ENCODE results near the gene SEMA3F.

DNA sequence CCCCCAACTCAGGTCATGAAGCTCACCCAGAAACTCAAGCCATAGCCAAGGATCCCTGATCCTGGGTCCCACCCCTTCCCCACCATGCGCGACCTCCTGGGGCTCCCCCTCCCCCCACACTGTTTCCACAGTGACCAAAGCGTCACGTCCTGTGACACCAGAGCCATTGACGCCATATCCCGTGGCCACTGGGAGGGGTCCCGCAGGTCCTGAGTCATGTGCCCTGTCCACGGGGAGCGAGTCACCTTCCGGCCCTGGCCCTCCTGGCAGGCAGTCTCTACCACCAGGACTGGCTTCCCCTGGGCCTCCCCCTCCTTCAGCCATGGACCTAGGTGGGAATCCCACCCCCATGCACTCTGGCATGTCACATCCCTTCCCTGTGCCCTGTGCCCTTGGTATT is 15.6 kb downstream of the SEMA3F start:
- TF ChIP-seq, protein P1, sequence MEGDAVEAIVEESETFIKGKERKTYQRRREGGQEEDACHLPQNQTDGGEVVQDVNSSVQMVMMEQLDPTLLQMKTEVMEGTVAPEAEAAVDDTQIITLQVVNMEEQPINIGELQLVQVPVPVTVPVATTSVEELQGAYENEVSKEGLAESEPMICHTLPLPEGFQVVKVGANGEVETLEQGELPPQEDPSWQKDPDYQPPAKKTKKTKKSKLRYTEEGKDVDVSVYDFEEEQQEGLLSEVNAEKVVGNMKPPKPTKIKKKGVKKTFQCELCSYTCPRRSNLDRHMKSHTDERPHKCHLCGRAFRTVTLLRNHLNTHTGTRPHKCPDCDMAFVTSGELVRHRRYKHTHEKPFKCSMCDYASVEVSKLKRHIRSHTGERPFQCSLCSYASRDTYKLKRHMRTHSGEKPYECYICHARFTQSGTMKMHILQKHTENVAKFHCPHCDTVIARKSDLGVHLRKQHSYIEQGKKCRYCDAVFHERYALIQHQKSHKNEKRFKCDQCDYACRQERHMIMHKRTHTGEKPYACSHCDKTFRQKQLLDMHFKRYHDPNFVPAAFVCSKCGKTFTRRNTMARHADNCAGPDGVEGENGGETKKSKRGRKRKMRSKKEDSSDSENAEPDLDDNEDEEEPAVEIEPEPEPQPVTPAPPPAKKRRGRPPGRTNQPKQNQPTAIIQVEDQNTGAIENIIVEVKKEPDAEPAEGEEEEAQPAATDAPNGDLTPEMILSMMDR (IDR thresholded peaks at IDR 0.05), result no peak
- peak; percentile 89 to 97 for TF ChIP-seq POLR2AphosphoS5 (IDR thresholded peaks at IDR 0.05)

All from upper lobe of left lung (tissue), 4 donors.